Ovary (tissue), 9 donors: Measurements from ENCODE around the gene C19orf81. TPM values are rescaled to one million over a fixed set of nuclear protein-coding genes. Genes with fewer than 3 reads are reported as not detected.

Experiments
- DNase-seq, 5 donors: peaks; one replicate each; pipeline ENCODE4 v3.0.0-alpha.2; 2019 to 2020
- H3K27ac ChIP-seq, 2 donors: fragments of 200-600 bp; one replicate each; pipeline versions ENCODE4 v1.5.1 to v1.8.0; 2019 to 2022
- H3K27me3 ChIP-seq: fragments of 200-600 bp; one replicate; pipeline ENCODE4 v1.8.0; 2022
- H3K36me3 ChIP-seq: fragments of 200-600 bp; sonication (generic); one replicate; pipeline ENCODE4 v1.5.1; 2019
- H3K4me1 ChIP-seq: one replicate; pipeline ENCODE4 v1.8.1; 2013; ENCODE audit warnings: mild to moderate bottlenecking, moderate library complexity; ENCODE audit not compliant: insufficient read depth
- H3K4me3 ChIP-seq: fragments of 200-600 bp; sonication (generic); one replicate; pipeline ENCODE4 v1.5.1; 2017
- H3K9me3 ChIP-seq, 2 donors: fragments of 200-600 bp in 1 of 2; sonication (generic) in 1 of 2; one replicate each; pipeline versions ENCODE4 v1.5.1 to v1.8.1; 2013 to 2019; ENCODE audit warnings: mild to moderate bottlenecking in 1 of 2, moderate library complexity in 1 of 2
- CTCF ChIP-seq, 3 donors: fragments of 450-650 bp in 2 of 3; fragments of 200-600 bp in 1 of 3; IDR thresholded peaks; one replicate each; pipeline versions ENCODE4 v1.5.1 to v1.8.0; 2016 to 2022; ENCODE audit warnings: antibody characterized with exemption in 3 of 3, mild to moderate bottlenecking in 1 of 3
- EP300 ChIP-seq: sonication (generic); formaldehyde crosslinking; IDR thresholded peaks from one replicate; pipeline ENCODE4 v1.6.1; 2017; ENCODE audit warnings: antibody characterized with exemption
- POLR2A ChIP-seq: fragments of 450-650 bp; IDR thresholded peaks from one replicate; pipeline ENCODE4 v1.6.1; 2017; ENCODE audit warnings: antibody characterized with exemption, mild to moderate bottlenecking, moderate library complexity
- WGBS, 3 donors: extraction: QIAGEN DNeasy Blood & Tissue Kit in 1 of 3; methylation state at CpG; one replicate each; pipeline versions ENCODE4 v1.1.5 to v1.1.7; 2013 to 2017; 5-methylcytosine and 5-hydroxymethylcytosine counted together
- intact Hi-C, 4 donors: fragments of 100-400 bp; cut with DNase I; formaldehyde crosslinking; loops; one replicate each; pipeline versions ENCODE4 v1.11.0 to v1.15.1; 2022 to 2023
- polyA plus RNA-seq, 2 donors: library from polyadenylated mRNA; stranded (reverse); fragments of 200-250 nt in 1 of 2; fragments of 350-450 nt in 1 of 2; fragmentation: Illumina TruSeq in 1 of 2; extraction: RNeasy Lipid Tissue Mini Kit (QIAGEN cat#74804) in 1 of 2; gene quantifications; one replicate each; pipeline ENCODE4 v1.2.3, GENCODE V29; 2013 to 2014
- total RNA-seq, 7 donors: library from RNA; depleted of rRNA in 2 of 7; stranded (reverse); fragments of >200 nt in 2 of 7; fragmentation: NEBNext Ultra II Directional in 3 of 7; extraction: Animal tissue kit (Norgen Biotek cat#: 25700) in 3 of 7; gene quantifications; one replicate each; pipeline versions ENCODE4 v1.1.0 to v1.2.4, GENCODE V29; 2016 to 2023
- donor health status: DM: no; HTN: no; CAD: no; lungs with moderate emphysema.
- donor health status: DM: no; HTN: no; CAD: no.
- donor health status: Bipolar disorder and iron deficiency.
- donor health status: DM: yes; HTN: yes; CAD: no.
- donor health status: DM: no; HTN: no; CAD: no.
- donor health status: DM: yes; HTN: yes; CAD: no.

Gene C19orf81
- total and polyA plus RNA-seq, 9 donors: 1.1 to 12.6 (median 2.1) TPM; not detected in 5

GRCh38 chr19:50668879-50669278 is 19.6 kb downstream of the C19orf81 start:
- TF ChIP-seq EP300 (no peak), CTCF (IDR thresholded peaks at IDR 0.05) (no peak), POLR2A (no peak)
- no peaks in the 10 kb centered on the region for H3K36me3 ChIP-seq
- H3K27me3 ChIP-seq: no peaks in the 10 kb centered on the region
- H3K9me3 ChIP-seq: no peaks in the 10 kb centered on the region
- no peak overlapping the region for H3K27ac ChIP-seq
- 36 to 43% (median 37%) methylated on average over 18 to 20 of the region's 20 CpGs for WGBS, 3 donors
- no peaks in the 10 kb centered on the region for H3K4me1 ChIP-seq
- intact Hi-C loops: no loop called here
- H3K4me3 ChIP-seq: no peak overlapping the region
- DNase-seq: no peak

- DNase-seq: no peak
- no peak for TF ChIP-seq CTCF (IDR thresholded peaks at IDR 0.05)
- no peak for TF ChIP-seq POLR2A
- TF ChIP-seq EP300: no peak
- intact Hi-C loops: no loop called here
- 43 to 48% (median 44%) methylated on average over 23 of the region's 23 CpGs for WGBS, 3 donors
- H3K4me1 ChIP-seq: no peaks in the 10 kb centered on the region
- no peaks in the 10 kb centered on the region for H3K36me3 ChIP-seq
- no peak overlapping the region for H3K27ac ChIP-seq
- no peaks in the 10 kb centered on the region for H3K27me3 ChIP-seq
- no peaks in the 10 kb centered on the region for H3K9me3 ChIP-seq
- no peak overlapping the region for H3K4me3 ChIP-seq
Measured at GRCh38 chr19:50669302-50670101, 20.3 kb downstream of the C19orf81 start.

- no peak for DNase-seq
- intact Hi-C loops: no loop called here
- no peak overlapping the region for H3K4me3 ChIP-seq
- no peaks in the 10 kb centered on the region for H3K27me3 ChIP-seq
- H3K36me3 ChIP-seq: no peaks in the 10 kb centered on the region
- no peaks in the 10 kb centered on the region for H3K4me1 ChIP-seq
- H3K27ac ChIP-seq: no peak overlapping the region
- 46 to 53% (median 49%) methylated on average over 5 of the region's 5 CpGs for WGBS, 3 donors
- TF ChIP-seq CTCF (IDR thresholded peaks at IDR 0.05) (no peak), POLR2A (no peak), EP300 (no peak)
- no peaks in the 10 kb centered on the region for H3K9me3 ChIP-seq
Measured at GRCh38 chr19:50670102-50670380, 20.8 kb downstream of the C19orf81 start.

- H3K4me1 ChIP-seq: no peaks in the 10 kb centered on the region
- TF ChIP-seq POLR2A (no peak), CTCF (IDR thresholded peaks at IDR 0.05) (no peak), EP300 (no peak)
- no peaks in the 10 kb centered on the region for H3K9me3 ChIP-seq
- no peak for DNase-seq
- no peaks in the 10 kb centered on the region for H3K27me3 ChIP-seq
- 48 to 50% (median 49%) methylated on average over 15 of the region's 15 CpGs for WGBS, 3 donors
- no peaks in the 10 kb centered on the region for H3K36me3 ChIP-seq
- no peak overlapping the region for H3K27ac ChIP-seq
- intact Hi-C loops: no loop called here
- no peak overlapping the region for H3K4me3 ChIP-seq
Measured at GRCh38 chr19:50673118-50673517, 23.9 kb downstream of the C19orf81 start.
